ENCODE data around the gene PIP4K2B.

GRCh38 chr17:38753071-38753506 lies 46.3 kb downstream of the PIP4K2B start:
- TF ChIP-seq, protein P1, sequence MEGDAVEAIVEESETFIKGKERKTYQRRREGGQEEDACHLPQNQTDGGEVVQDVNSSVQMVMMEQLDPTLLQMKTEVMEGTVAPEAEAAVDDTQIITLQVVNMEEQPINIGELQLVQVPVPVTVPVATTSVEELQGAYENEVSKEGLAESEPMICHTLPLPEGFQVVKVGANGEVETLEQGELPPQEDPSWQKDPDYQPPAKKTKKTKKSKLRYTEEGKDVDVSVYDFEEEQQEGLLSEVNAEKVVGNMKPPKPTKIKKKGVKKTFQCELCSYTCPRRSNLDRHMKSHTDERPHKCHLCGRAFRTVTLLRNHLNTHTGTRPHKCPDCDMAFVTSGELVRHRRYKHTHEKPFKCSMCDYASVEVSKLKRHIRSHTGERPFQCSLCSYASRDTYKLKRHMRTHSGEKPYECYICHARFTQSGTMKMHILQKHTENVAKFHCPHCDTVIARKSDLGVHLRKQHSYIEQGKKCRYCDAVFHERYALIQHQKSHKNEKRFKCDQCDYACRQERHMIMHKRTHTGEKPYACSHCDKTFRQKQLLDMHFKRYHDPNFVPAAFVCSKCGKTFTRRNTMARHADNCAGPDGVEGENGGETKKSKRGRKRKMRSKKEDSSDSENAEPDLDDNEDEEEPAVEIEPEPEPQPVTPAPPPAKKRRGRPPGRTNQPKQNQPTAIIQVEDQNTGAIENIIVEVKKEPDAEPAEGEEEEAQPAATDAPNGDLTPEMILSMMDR (IDR thresholded peaks at IDR 0.05), result no peak
- no peak for TF ChIP-seq POLR2AphosphoS5 (IDR thresholded peaks at IDR 0.05; ENCODE audit: insufficient read depth in 1 of 2, low read depth in 1 of 2)

Data from vagina (tissue), 2 donors.